ENCODE results near the gene SLC6A2.

SLC6A2 gene

GRCh38 chr16:55728797-55729196, 73.0 kb downstream of the SLC6A2 start:
- no peak for TF ChIP-seq CTCF (IDR thresholded peaks at IDR 0.05; ENCODE audit: low read depth, low read length, missing control alignments)
- H3K4me3 ChIP-seq (ENCODE audit: low read depth, low read length): no peak overlapping the region
- no peak for DNase-seq (ENCODE audit: low read depth)

- no peak for DNase-seq (ENCODE audit: low read depth)
- H3K4me3 ChIP-seq (ENCODE audit: low read depth, low read length): no peak overlapping the region
- no peak for TF ChIP-seq CTCF (IDR thresholded peaks at IDR 0.05; ENCODE audit: low read depth, low read length, missing control alignments)
Observed at GRCh38 chr16:55730115-55730514, 74.3 kb downstream of the SLC6A2 start.

GRCh38 chr16:55732496-55732895, 76.7 kb downstream of the SLC6A2 start:
- no peak overlapping the region for H3K4me3 ChIP-seq (ENCODE audit: low read depth, low read length)
- DNase-seq (ENCODE audit: low read depth): no peak
- no peak for TF ChIP-seq CTCF (IDR thresholded peaks at IDR 0.05; ENCODE audit: low read depth, low read length, missing control alignments)

- no peak overlapping the region for H3K4me3 ChIP-seq (ENCODE audit: low read depth, low read length)
- no peak for DNase-seq (ENCODE audit: low read depth)
Observed at GRCh38 chr16:55734665-55735064, 78.9 kb downstream of the SLC6A2 start.

GRCh38 chr16:55735120-55735781, 79.5 kb downstream of the SLC6A2 start:
- TF ChIP-seq CTCF (IDR thresholded peaks at IDR 0.05; ENCODE audit: low read depth, low read length, missing control alignments): no peak
- H3K4me3 ChIP-seq (ENCODE audit: low read depth, low read length): no peak overlapping the region
- DNase-seq (ENCODE audit: low read depth): no peak

More at GRCh38 chr16:55734665-55735064, 78.9 kb downstream of the SLC6A2 start:
- TF ChIP-seq CTCF (IDR thresholded peaks at IDR 0.05; ENCODE audit: low read depth, low read length, missing control alignments): no peak

- TF ChIP-seq CTCF (IDR thresholded peaks at IDR 0.05; ENCODE audit: low read depth, low read length, missing control alignments): no peak
- no peak for DNase-seq (ENCODE audit: low read depth)
- no peak overlapping the region for H3K4me3 ChIP-seq (ENCODE audit: low read depth, low read length)
Observed at GRCh38 chr16:55736671-55737070, 80.9 kb downstream of the SLC6A2 start.

GRCh38 chr16:55737318-55737717, 81.5 kb downstream of the SLC6A2 start:
- TF ChIP-seq CTCF (IDR thresholded peaks at IDR 0.05; ENCODE audit: low read depth, low read length, missing control alignments): no peak
- H3K4me3 ChIP-seq (ENCODE audit: low read depth, low read length): no peak overlapping the region

More at GRCh38 chr16:55737318-55737717, 81.5 kb downstream of the SLC6A2 start:
- no peak for DNase-seq (ENCODE audit: low read depth)

Measured in GM12864 (cell line).